SIG-M5 treated with dmso at 0.1 percent for 504 hours (cell line): ENCODE measurements around the gene TNNC1.

Experiments
- DNase-seq: peaks from one replicate; lab custom pipeline; 2025; ENCODE audit not compliant: unreplicated experiment; lab: John Stamatoyannopoulos, UW

TNNC1 gene

GRCh38 chr3:52402706-52403270, 51.1 kb downstream of the TNNC1 start:
- no peak for DNase-seq

DNA sequence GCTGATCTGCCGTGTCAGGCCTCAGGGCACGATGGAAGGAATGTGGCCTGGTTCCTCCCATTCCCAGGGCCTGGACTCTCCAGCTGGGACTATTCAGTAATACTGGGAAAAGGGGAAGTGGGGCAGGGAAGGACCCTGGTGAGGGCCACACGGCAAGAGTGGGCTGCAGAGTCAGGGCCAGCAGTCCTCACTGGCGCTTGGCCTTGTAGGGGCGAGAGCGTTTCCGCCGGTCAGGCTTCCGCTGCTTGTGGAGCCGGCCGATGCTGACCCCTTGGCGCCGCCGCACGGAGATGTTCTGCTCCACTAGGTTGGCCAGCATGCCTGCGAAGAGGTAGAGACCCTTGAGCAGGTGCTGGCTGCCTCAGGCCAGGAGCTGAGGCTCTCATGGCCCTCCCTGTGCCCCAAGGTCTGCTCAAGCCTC, 51.7 kb downstream of the TNNC1 start:
- DNase-seq: no peak

DNA sequence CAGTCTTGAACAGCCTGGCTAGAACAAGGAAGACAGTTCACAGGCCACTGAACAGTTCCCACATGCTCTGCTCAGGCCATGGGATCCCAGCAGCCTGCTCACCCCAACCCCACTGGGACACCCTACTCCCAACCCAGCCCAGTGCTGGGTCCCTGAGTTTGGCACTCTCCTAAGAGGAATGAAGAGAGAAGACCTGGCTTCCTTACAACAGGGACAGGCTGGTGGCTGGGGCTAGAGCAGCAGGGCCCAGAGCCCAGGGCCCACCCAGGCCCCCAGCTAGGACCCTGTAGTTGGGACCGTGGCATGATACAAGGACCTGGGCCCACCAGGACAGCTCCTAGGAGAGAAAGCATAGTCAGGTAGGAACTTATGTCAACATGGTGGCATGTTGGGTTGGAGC, 52.3 kb downstream of the TNNC1 start:
- no peak for DNase-seq
